HG03066 (cell line): ENCODE measurements around the gene KBTBD3.
"Not testable (repeated sequence)": the region's sequence is repeated elsewhere in the genome, so short reads cannot be mapped to it uniquely, and the experiment has no call there.

ENCODE experiments used
- ATAC-seq: cut with Tn5 transposase; IDR thresholded peaks from one replicate; pipeline ENCODE4 v1.9.1; 2021; ENCODE audit warnings: low read depth; ENCODE audit not compliant: unreplicated experiment

Gene KBTBD3

GRCh38 chr11:106012744-106013143 lies 64.4 kb downstream of the KBTBD3 start:
- ATAC-seq: no peak

DNA sequence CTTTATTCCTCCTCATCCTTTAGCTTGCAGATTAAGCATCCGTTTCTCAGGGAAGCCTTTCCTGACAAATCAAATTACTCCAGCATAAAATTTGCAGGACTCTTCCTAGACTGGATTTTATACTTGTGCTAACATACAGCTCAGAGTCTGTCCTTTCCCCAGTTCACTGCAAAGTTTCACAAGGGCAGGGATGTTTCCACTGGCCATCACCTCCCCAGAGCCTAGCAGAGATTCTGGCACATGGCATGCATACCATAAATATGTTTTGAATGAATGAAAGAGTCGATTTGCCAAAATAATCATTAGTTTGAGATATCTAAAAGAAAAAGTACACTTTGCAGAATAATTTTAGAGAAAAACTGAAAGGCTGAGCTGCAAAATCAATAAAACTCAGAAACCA lies 65.7 kb downstream of the KBTBD3 start:
- ATAC-seq: no peak

DNA sequence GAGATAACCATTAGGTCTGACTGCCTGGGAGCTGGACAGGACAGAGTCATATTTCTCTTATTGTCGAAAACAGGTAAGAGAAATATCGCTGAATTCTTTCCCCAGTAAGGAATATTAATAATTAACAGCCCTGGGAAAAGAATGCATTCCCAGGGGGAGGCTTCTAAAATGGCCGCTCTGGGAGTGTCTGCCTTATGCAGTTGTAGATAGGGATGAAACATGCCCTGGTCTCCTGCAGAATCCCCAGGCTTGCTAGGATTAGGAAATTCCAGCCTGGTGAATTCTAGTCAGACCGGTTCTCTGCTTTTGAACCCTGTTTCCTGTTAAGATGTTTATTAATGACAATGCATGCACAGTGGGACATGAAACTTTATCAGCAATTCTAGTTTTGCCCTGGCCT lies 74.1 kb downstream of the KBTBD3 start:
- not testable (repeated sequence) for ATAC-seq

- no peak for ATAC-seq
Observed at GRCh38 chr11:106001304-106002012, 75.7 kb downstream of the KBTBD3 start.
